HCT116 (cell line): ENCODE measurements around the gene SLC47A1. TPM values are rescaled to one million over a fixed set of nuclear protein-coding genes. Genes with fewer than 3 reads are reported as not detected.

ENCODE experiments used
- ATAC-seq: fragments of 200-7000 bp; cut with Tn5 transposase; 2 replicates; pipeline ENCODE4 v1.9.1; 2020; ENCODE audit warnings: mild to moderate bottlenecking, moderate library complexity
- BruUV-seq: library from RNA; stranded (reverse); fragments of 400-500 nt; replicated peaks from 2 replicates; lab custom pipeline; 2021; lab: Mats Ljungman, UMichigan
- CTCF ChIA-PET: fragments of 300-600 bp; sonication (Branson Sonifier 250); formaldehyde crosslinking; loops from one replicate; lab custom pipeline; 2021; ENCODE audit warnings: antibody characterized with exemption; lab: Charles Lee
- POLR2A ChIA-PET: fragments of 300-600, 350-600 bp; sonication (Branson Sonifier 250); formaldehyde crosslinking; loops from one replicate; lab custom pipeline; 2021; ENCODE audit warnings: antibody characterized with exemption; lab: Charles Lee
- RAD21 ChIA-PET, 2 experiments: fragments of 300-600 bp; sonication (Branson Sonifier 250); formaldehyde crosslinking; loops; one replicate each; lab custom pipeline; 2023; ENCODE audit warnings: low total read pairs in 2 of 2; ENCODE audit not compliant: uncharacterized antibody in 2 of 2, unreplicated experiment in 2 of 2, low non-redundant PET in 1 of 2; lab: Charles Lee
- DNase-seq: peaks from one replicate; pipeline ENCODE4 v3.0.0-alpha.2; 2010; ENCODE audit warnings: low read depth, low spot score
- H2AFZ ChIP-seq: fragments of 200-600 bp; shearing (Covaris generic), sonication (generic); 2 replicates; pipeline ENCODE4 v1.6.1; 2017; ENCODE audit warnings: low read depth, mixed run types, mixed read lengths, antibody characterized with exemption, low read length; ENCODE audit not compliant: poor library complexity, severe bottlenecking
- H3K27ac ChIP-seq: 2 replicates; pipeline ENCODE4 v1.5.1; 2012; ENCODE audit warnings: low read depth, low read length
- H3K27me3 ChIP-seq: fragments of 200-600 bp; sonication (generic); 2 replicates; pipeline ENCODE4 v1.6.1; 2016; ENCODE audit warnings: mixed run types, low read length, mixed read lengths; ENCODE audit not compliant: insufficient read depth
- H3K36me3 ChIP-seq, 2 experiments: fragments of 200-500 bp in 1 of 2; fragments of 200-600 bp in 1 of 2; sonication (Bioruptor generic) in 1 of 2; sonication (generic) in 1 of 2; 2 replicates each; pipeline versions ENCODE4 v1.5.1 to v1.6.1; 2014 to 2016; ENCODE audit warnings: low read length in 2 of 2, inconsistent platforms in 1 of 2, mixed read lengths in 1 of 2, mixed run types in 1 of 2; ENCODE audit not compliant: insufficient read depth in 2 of 2, control insufficient read depth in 1 of 2
- H3K4me1 ChIP-seq, 2 experiments: fragments of 200-600 bp in 1 of 2; sonication (generic) in 1 of 2; 2 replicates each; pipeline versions ENCODE4 v1.5.1 to v1.6.1; 2012 to 2017; ENCODE audit warnings: low read length in 2 of 2, inconsistent platforms in 1 of 2, mild to moderate bottlenecking in 1 of 2, mixed read lengths in 1 of 2, mixed run types in 1 of 2, moderate library complexity in 1 of 2; ENCODE audit not compliant: insufficient read depth in 2 of 2, control insufficient read depth in 1 of 2
- H3K4me2 ChIP-seq: fragments of 200-600 bp; sonication (generic); 2 replicates; pipeline ENCODE4 v1.6.1; 2017; ENCODE audit warnings: mixed run types, low read length, mixed read lengths
- H3K4me3 ChIP-seq, 2 experiments: fragments of 200-600 bp in 1 of 2; sonication (generic) in 1 of 2; replicated peaks in 1 of 2; 2 replicates each; pipeline ENCODE4 v1.5.1; 2011 to 2016; ENCODE audit warnings: low read length in 2 of 2, control low read depth in 1 of 2, low read depth in 1 of 2, mild to moderate bottlenecking in 1 of 2, mixed read lengths in 1 of 2, mixed run types in 1 of 2
- H3K79me2 ChIP-seq: fragments of 200-600 bp; sonication (generic); 2 replicates; pipeline ENCODE4 v1.6.1; 2017; ENCODE audit warnings: mild to moderate bottlenecking, mixed run types, low read length, moderate library complexity, mixed read lengths; ENCODE audit not compliant: insufficient read depth
- H3K9ac ChIP-seq: fragments of 200-600 bp; sonication (generic); 2 replicates; pipeline ENCODE4 v1.6.1; 2016; ENCODE audit warnings: low read length, mixed read lengths
- H3K9me2 ChIP-seq: fragments of 200-600 bp; sonication (generic), shearing (Covaris generic); 2 replicates; pipeline ENCODE4 v1.6.1; 2017; ENCODE audit warnings: mixed run types, mild to moderate bottlenecking, moderate library complexity; ENCODE audit not compliant: insufficient read depth
- H3K9me3 ChIP-seq, 2 experiments: fragments of 200-500 bp in 1 of 2; fragments of 200-600 bp in 1 of 2; sonication (Bioruptor generic) in 1 of 2; sonication (generic) in 1 of 2; 2 replicates each; pipeline ENCODE4 v1.6.1; 2014 to 2017; ENCODE audit warnings: low read length in 2 of 2, mixed read lengths in 2 of 2, inconsistent platforms in 1 of 2, low read depth in 1 of 2, mild to moderate bottlenecking in 1 of 2, mixed run types in 1 of 2, moderate library complexity in 1 of 2; ENCODE audit not compliant: control insufficient read depth in 1 of 2, insufficient read depth in 1 of 2
- H4K20me1 ChIP-seq: fragments of 200-600 bp; sonication (generic), shearing (Covaris generic); 2 replicates; pipeline ENCODE4 v1.6.1; 2017; ENCODE audit warnings: mixed run types, mild to moderate bottlenecking, moderate library complexity; ENCODE audit not compliant: insufficient read depth
- CBX3 ChIP-seq: IDR thresholded peaks from 2 replicates; pipeline ENCODE4 v1.6.1; 2012; ENCODE audit warnings: low read depth
- EGR1 ChIP-seq: IDR thresholded peaks from 2 replicates; pipeline ENCODE4 v1.6.1; 2012; ENCODE audit warnings: low read depth
- ELF1 ChIP-seq: IDR thresholded peaks from 2 replicates; pipeline ENCODE4 v1.6.1; 2012; ENCODE audit warnings: low read depth, borderline replicate concordance
- EZH2 ChIP-seq: fragments of 200-600 bp; sonication (generic); IDR thresholded peaks from 2 replicates; pipeline ENCODE4 v1.6.1; 2017; ENCODE audit warnings: antibody characterized with exemption, mixed run types
- EZH2phosphoT487 ChIP-seq: fragments of 200-600 bp; IDR thresholded peaks from 2 replicates; pipeline ENCODE4 v1.6.1; 2018; ENCODE audit warnings: antibody characterized with exemption, borderline replicate concordance
- FOSL1 ChIP-seq: IDR thresholded peaks from 2 replicates; pipeline ENCODE4 v1.6.1; 2012; ENCODE audit warnings: low read depth
- JUND ChIP-seq: IDR thresholded peaks from 2 replicates; pipeline ENCODE4 v1.6.1; 2012
- POLR2AphosphoS5 ChIP-seq: IDR thresholded peaks from 2 replicates; pipeline ENCODE4 v1.6.1; 2011; ENCODE audit warnings: mild to moderate bottlenecking, low read depth, low read length, moderate library complexity
- RAD21 ChIP-seq: IDR thresholded peaks from 2 replicates; pipeline ENCODE4 v1.6.1; 2012; ENCODE audit warnings: low read depth, mild to moderate bottlenecking
- SIN3A ChIP-seq: IDR thresholded peaks from 2 replicates; pipeline ENCODE4 v1.6.1; 2012; ENCODE audit warnings: low read depth
- SRF ChIP-seq: IDR thresholded peaks from 2 replicates; pipeline ENCODE4 v1.6.1; 2012; ENCODE audit warnings: low read depth
- TCF7L2 ChIP-seq: IDR thresholded peaks from 2 replicates; pipeline ENCODE4 v1.7.0; 2011; ENCODE audit warnings: borderline replicate concordance, inconsistent platforms; ENCODE audit not compliant: insufficient read depth, insufficient read length; ENCODE audit errors: extremely low read depth
- YY1 ChIP-seq: IDR thresholded peaks from 2 replicates; pipeline ENCODE4 v1.6.1; 2011; ENCODE audit warnings: low read length, low read depth, moderate library complexity, mild to moderate bottlenecking; ENCODE audit not compliant: insufficient replicate concordance; ENCODE audit errors: extremely low read depth
- ZFX ChIP-seq: fragments of 450-650 bp; IDR thresholded peaks from 2 replicates; pipeline ENCODE4 v1.6.1; 2017
- ZNF274 ChIP-seq: fragments of 200-500 bp; sonication (Bioruptor generic); IDR thresholded peaks from 2 replicates; pipeline ENCODE4 v1.6.1; 2014; ENCODE audit warnings: mild to moderate bottlenecking, low read depth, low read length, inconsistent platforms
- intact Hi-C: fragments of 100-400 bp; cut with micrococcal nuclease; formaldehyde crosslinking; loops from 2 replicates; pipeline ENCODE4 v1.10.0; 2022
- total RNA-seq: library from RNA; stranded (reverse); gene quantifications from one replicate; pipeline ENCODE4 v1.2.1, GENCODE V29; 2021; ENCODE audit not compliant: unreplicated experiment
- TF ChIP-seq, protein P1 (sequence below): IDR thresholded peaks from 2 replicates; pipeline ENCODE4 v1.6.1; 2012; ENCODE audit warnings: low read depth
- TF ChIP-seq, protein P2 (sequence below): IDR thresholded peaks from 2 replicates; pipeline ENCODE4 v1.6.1; 2011; ENCODE audit warnings: mild to moderate bottlenecking, low read length, moderate library complexity; ENCODE audit not compliant: insufficient replicate concordance; ENCODE audit errors: extremely low read depth
- TF ChIP-seq, protein P3 (sequence below): IDR thresholded peaks from 2 replicates; pipeline ENCODE4 v1.6.1; 2012
- TF ChIP-seq, protein P4 (sequence below): IDR thresholded peaks from 2 replicates; pipeline ENCODE4 v1.6.1; 2012
- TF ChIP-seq, protein P5 (sequence below), 3 experiments: fragments of 200-600 bp in 1 of 3; sonication (generic) in 1 of 3; IDR thresholded peaks in 2 of 3; conservative IDR thresholded peaks in 1 of 3; 2 replicates each; pipeline ENCODE4 v1.5.1; 2012 to 2017; ENCODE audit warnings: low read depth in 2 of 3, low read length in 2 of 3, antibody characterized with exemption in 1 of 3, borderline replicate concordance in 1 of 3, control low read depth in 1 of 3, mild to moderate bottlenecking in 1 of 3, mixed read lengths in 1 of 3, mixed run types in 1 of 3, moderate library complexity in 1 of 3; ENCODE audit not compliant: insufficient read depth in 1 of 3

SLC47A1 gene
- total RNA-seq, 1 experiment from 2014 or later, result 0.17 TPM

DNA sequence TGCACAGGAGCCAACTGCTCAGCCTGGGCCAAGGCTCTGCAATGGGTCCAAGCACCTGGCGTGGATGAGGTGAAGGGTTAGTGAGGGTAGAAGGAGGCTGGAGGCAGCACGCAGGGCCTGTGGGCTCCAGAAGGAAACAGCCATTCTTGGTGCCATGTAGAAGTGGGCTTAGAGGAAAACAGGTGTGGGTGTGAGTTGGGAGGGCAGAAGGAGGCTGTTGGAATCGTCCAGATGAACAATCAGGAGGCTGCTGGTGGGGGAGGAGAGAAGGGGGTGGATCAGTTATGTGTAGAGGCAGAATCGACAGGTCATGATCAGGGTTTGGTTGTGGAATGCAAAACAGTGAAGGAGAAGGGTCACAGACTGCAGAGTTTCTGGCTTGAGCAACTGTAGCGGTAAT lies 63.2 kb downstream of the SLC47A1 start:
- Histone ChIP-seq H2AFZ (no peak overlapping the region), H3K4me1 (no peaks in the 10 kb centered on the region), H3K9ac (no peak overlapping the region), H3K4me3 (no peak overlapping the region), H3K4me2 (no peak overlapping the region), H3K9me2 (no peaks in the 10 kb centered on the region), H3K27me3 (no peaks in the 10 kb centered on the region), H3K9me3 (no peaks in the 10 kb centered on the region), H3K27ac (no peak overlapping the region), H3K79me2 (no peaks in the 10 kb centered on the region), H3K36me3 (no peaks in the 10 kb centered on the region), H4K20me1 (no peaks in the 10 kb centered on the region)
- BruUV-seq, result no TSS peak
- ChIA-PET RAD21 (no interaction called here), POLR2A (no interaction called here), CTCF (no interaction called here)
- no peak for DNase-seq
- intact Hi-C loops, result no loop called here
- TF ChIP-seq SIN3A (no peak), RAD21 (no peak), SRF (no peak), ZFX (no peak), TCF7L2 (no peak), EZH2phosphoT487 (no peak), EGR1 (no peak), JUND (no peak), EZH2 (no peak), CBX3 (no peak), ELF1 (no peak), ZNF274 (no peak), POLR2AphosphoS5 (no peak), FOSL1 (no peak), YY1 (no peak)
- TF ChIP-seq, protein P1, sequence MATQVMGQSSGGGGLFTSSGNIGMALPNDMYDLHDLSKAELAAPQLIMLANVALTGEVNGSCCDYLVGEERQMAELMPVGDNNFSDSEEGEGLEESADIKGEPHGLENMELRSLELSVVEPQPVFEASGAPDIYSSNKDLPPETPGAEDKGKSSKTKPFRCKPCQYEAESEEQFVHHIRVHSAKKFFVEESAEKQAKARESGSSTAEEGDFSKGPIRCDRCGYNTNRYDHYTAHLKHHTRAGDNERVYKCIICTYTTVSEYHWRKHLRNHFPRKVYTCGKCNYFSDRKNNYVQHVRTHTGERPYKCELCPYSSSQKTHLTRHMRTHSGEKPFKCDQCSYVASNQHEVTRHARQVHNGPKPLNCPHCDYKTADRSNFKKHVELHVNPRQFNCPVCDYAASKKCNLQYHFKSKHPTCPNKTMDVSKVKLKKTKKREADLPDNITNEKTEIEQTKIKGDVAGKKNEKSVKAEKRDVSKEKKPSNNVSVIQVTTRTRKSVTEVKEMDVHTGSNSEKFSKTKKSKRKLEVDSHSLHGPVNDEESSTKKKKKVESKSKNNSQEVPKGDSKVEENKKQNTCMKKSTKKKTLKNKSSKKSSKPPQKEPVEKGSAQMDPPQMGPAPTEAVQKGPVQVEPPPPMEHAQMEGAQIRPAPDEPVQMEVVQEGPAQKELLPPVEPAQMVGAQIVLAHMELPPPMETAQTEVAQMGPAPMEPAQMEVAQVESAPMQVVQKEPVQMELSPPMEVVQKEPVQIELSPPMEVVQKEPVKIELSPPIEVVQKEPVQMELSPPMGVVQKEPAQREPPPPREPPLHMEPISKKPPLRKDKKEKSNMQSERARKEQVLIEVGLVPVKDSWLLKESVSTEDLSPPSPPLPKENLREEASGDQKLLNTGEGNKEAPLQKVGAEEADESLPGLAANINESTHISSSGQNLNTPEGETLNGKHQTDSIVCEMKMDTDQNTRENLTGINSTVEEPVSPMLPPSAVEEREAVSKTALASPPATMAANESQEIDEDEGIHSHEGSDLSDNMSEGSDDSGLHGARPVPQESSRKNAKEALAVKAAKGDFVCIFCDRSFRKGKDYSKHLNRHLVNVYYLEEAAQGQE, result no peak
- TF ChIP-seq, protein P2, sequence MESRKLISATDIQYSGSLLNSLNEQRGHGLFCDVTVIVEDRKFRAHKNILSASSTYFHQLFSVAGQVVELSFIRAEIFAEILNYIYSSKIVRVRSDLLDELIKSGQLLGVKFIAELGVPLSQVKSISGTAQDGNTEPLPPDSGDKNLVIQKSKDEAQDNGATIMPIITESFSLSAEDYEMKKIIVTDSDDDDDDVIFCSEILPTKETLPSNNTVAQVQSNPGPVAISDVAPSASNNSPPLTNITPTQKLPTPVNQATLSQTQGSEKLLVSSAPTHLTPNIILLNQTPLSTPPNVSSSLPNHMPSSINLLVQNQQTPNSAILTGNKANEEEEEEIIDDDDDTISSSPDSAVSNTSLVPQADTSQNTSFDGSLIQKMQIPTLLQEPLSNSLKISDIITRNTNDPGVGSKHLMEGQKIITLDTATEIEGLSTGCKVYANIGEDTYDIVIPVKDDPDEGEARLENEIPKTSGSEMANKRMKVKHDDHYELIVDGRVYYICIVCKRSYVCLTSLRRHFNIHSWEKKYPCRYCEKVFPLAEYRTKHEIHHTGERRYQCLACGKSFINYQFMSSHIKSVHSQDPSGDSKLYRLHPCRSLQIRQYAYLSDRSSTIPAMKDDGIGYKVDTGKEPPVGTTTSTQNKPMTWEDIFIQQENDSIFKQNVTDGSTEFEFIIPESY, result no peak
- TF ChIP-seq, protein P3, sequence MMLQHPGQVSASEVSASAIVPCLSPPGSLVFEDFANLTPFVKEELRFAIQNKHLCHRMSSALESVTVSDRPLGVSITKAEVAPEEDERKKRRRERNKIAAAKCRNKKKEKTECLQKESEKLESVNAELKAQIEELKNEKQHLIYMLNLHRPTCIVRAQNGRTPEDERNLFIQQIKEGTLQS, result no peak
- TF ChIP-seq, protein P4, sequence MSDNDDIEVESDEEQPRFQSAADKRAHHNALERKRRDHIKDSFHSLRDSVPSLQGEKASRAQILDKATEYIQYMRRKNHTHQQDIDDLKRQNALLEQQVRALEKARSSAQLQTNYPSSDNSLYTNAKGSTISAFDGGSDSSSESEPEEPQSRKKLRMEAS, result no peak
- TF ChIP-seq, protein P5, sequence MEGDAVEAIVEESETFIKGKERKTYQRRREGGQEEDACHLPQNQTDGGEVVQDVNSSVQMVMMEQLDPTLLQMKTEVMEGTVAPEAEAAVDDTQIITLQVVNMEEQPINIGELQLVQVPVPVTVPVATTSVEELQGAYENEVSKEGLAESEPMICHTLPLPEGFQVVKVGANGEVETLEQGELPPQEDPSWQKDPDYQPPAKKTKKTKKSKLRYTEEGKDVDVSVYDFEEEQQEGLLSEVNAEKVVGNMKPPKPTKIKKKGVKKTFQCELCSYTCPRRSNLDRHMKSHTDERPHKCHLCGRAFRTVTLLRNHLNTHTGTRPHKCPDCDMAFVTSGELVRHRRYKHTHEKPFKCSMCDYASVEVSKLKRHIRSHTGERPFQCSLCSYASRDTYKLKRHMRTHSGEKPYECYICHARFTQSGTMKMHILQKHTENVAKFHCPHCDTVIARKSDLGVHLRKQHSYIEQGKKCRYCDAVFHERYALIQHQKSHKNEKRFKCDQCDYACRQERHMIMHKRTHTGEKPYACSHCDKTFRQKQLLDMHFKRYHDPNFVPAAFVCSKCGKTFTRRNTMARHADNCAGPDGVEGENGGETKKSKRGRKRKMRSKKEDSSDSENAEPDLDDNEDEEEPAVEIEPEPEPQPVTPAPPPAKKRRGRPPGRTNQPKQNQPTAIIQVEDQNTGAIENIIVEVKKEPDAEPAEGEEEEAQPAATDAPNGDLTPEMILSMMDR (IDR thresholded peaks at IDR 0.05 in 2 of 3, conservative IDR thresholded peaks at IDR 0.05 in 1 of 3; ENCODE audit: borderline replicate concordance in 1 of 3, insufficient read depth in 1 of 3, low read depth in 2 of 3, low read length in 2 of 3), result no peak
- ATAC-seq, result no peak
